22Rv1 (cell line): Measurements from ENCODE around the gene FRMD4B.

Experiments
- H3K27ac ChIP-seq: fragments of 450-650 bp; 2 replicates; pipeline ENCODE4 v1.5.1; 2017
- CTCF ChIP-seq: fragments of 450-650 bp; IDR thresholded peaks from 2 replicates; pipeline ENCODE4 v1.5.1; 2017; ENCODE audit warnings: mild to moderate bottlenecking
- ZFX ChIP-seq: fragments of 450-650 bp; IDR thresholded peaks from 2 replicates; pipeline ENCODE4 v1.6.1; 2017; ENCODE audit warnings: antibody characterized with exemption, borderline replicate concordance

The FRMD4B gene

DNA sequence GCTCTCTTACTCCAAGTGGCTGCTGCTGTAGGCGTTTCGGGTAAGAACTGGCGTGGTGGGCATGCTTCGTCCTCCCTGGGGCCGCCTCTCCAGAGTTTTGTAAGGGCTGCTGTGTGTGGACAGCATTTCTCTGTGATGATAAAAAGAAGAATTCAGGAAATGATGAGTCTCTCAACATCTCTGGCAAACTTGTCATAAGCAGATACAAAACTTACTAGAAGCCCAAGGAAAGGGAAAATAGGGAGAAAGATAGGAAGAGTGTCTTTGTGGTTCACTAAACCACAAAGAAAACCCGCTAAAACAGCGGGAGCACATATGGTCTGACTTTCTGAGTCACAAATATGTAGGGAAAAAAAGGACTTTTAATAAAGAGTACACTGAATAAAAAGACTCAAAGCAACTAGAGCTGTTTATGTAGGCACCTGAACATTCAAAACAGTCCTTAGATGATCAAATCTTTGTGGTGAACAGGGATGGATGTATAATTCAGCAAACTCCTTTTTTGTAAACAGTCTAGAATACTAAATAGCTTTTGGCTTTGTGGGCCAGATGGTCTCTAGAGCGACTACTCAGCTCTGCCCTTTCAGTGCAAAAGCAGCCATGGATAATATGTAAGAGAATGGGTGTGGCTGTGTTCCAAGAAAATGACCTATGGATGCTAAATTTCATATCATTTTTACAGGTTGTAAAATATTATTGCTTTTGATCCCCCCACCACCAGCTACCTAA lies 203.1 kb downstream of the FRMD4B start:
- H3K27ac ChIP-seq, result no peak overlapping the region

DNA sequence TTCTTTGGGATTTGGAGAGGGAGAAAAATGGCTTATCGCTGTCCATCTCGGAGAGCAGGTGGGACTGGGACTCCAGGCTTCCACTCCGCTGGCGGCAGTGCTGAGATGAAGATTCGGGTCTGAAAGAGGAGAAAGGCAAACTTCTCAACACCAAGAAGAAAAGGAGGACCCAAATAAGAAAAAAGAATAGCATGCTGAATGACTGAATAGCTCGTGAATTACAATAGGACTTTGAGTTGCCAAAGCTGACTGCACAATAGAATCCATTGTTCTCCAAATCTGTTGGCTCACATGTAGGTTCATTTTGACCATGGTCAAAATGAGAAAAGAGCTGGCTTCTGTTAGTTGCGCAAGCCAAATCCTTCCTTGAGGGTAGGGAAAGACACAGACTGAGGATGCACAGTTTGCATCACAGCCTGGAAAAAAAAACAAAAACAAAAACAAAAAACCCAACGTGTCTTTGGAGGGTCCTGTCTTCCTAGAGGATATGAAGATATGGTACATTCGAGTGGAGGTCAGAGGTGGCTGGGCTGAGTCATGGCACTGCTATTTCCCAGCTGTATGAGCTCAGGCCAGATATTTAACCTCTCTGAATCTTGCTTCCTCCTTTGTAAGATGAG lies 204.2 kb downstream of the FRMD4B start:
- no peak for TF ChIP-seq ZFX
- no peak for TF ChIP-seq CTCF
- no peak overlapping the region for H3K27ac ChIP-seq

More for the DNA sequence above, 203.1 kb downstream of the FRMD4B start:
- TF ChIP-seq ZFX (no peak), CTCF (no peak)

- TF ChIP-seq ZFX (no peak), CTCF (no peak)
- H3K27ac ChIP-seq, result no peak overlapping the region
Measured at GRCh38 chr3:69180869-69181591, 204.9 kb downstream of the FRMD4B start.

DNA sequence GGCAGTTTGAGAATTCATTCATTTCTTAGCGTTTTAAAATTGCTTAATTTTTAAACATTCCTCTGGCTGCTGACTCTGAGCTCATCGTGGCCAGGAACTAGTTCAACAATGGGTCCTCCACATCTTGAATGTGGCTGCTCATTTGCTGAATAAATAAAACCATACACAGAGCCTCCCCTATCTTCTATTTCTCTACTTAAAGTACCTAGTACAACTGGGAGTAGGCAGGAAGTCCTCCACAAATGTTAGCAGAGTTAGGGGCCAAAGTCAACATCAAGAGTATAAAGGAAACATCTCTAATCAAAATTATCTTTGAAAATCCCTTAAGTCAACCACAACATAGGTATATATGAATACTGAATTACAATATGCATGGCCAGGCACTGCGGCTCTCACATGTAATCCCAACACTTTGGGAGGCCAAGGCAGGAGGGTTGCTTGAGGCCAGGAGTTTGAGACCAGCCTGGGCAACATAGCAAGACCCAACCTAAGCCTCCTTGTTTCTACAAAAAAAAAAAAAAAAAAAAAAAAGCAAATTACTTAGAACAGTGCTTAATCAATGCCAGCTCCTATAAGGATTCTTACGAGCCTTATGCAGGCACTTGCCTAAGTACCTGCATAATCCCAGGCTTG lies 206.0 kb downstream of the FRMD4B start:
- no peak overlapping the region for H3K27ac ChIP-seq
- no peak for TF ChIP-seq ZFX
- TF ChIP-seq CTCF, result no peak

DNA sequence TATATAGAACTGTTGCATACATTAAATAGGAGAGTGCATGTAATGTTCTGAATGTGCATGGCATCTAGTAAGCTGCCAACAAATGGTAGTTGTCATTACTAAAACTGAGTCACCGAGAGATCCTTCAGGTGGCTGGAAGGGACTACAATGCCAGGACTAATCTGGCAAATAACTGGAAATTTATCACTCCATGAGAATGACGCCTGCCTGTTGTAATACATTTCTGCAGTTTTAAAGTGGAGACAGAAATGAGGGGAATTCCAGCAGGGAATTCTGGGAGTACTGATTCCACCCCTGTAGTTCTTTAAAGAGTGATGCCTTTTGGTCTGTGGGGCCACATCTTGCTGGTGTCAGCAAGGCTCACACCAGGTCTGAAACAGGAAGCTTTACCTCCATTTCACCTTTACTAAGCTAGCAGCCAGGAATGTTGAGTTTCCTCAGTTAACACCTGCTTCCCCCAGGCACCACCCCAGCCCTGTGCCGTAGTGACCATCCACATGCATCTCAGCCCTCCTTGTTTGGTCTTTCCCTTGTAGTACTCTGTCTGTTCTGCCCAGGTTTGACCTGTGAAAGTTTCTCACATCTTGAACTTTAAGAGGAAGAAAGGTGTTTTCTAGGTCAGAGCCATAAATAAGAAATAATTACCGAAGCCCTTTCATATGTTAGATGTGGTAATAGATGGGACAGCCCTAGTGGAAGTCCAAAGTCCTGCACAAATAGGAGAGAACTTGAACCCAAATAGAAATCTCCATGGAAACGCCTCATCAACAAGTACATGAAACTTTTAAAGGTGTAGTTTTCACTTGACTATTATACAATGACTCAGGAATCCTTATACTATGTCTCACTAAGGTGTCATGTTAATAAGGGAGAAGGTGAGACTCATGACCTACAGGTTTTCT lies 206.8 kb downstream of the FRMD4B start:
- no peak for TF ChIP-seq ZFX
- no peak for TF ChIP-seq CTCF

GRCh38 chr3:69178082-69178481 lies 207.8 kb downstream of the FRMD4B start:
- no peak overlapping the region for H3K27ac ChIP-seq
- TF ChIP-seq CTCF, result no peak

More for the DNA sequence above, 206.8 kb downstream of the FRMD4B start:
- no peak overlapping the region for H3K27ac ChIP-seq
